Liver (tissue), 9 donors: Measurements from ENCODE around the gene ANKRD29. TPM values are rescaled to one million over a fixed set of nuclear protein-coding genes. Genes with fewer than 3 reads are reported as not detected.

Experiments
- DNase-seq: peaks from one replicate; pipeline ENCODE4 v3.0.0-alpha.2; 2017; ENCODE audit warnings: low spot score
- H3K27ac ChIP-seq, 2 donors: one replicate each; pipeline ENCODE4 v1.7.0; 2013; ENCODE audit warnings: inconsistent platforms in 2 of 2, low read length in 2 of 2, control low read depth in 1 of 2, low read depth in 1 of 2, mild to moderate bottlenecking in 1 of 2
- H3K27me3 ChIP-seq, 4 donors: one replicate each; pipeline versions ENCODE4 v1.6.1 to v1.7.0; 2013; ENCODE audit warnings: low read length in 3 of 4, inconsistent platforms in 1 of 4, mild to moderate bottlenecking in 1 of 4, moderate library complexity in 1 of 4; ENCODE audit not compliant: control insufficient read depth in 4 of 4, insufficient read depth in 4 of 4
- H3K36me3 ChIP-seq, 4 donors: one replicate each; pipeline versions ENCODE4 v1.6.1 to v1.7.0; 2013; ENCODE audit warnings: low read length in 3 of 4, mild to moderate bottlenecking in 3 of 4, low read depth in 1 of 4, moderate library complexity in 1 of 4; ENCODE audit not compliant: control insufficient read depth in 4 of 4, insufficient read depth in 3 of 4
- H3K4me1 ChIP-seq, 4 donors: one replicate each; pipeline versions ENCODE4 v1.6.1 to v1.7.0; 2013; ENCODE audit warnings: low read length in 3 of 4, mild to moderate bottlenecking in 3 of 4, moderate library complexity in 1 of 4; ENCODE audit not compliant: control insufficient read depth in 4 of 4, insufficient read depth in 4 of 4
- H3K4me3 ChIP-seq, 3 donors: one replicate each; pipeline versions ENCODE4 v1.6.1 to v1.7.0; 2013; ENCODE audit warnings: low read length in 3 of 3, control low read depth in 1 of 3, low read depth in 1 of 3, mild to moderate bottlenecking in 1 of 3
- H3K9ac ChIP-seq, 2 donors: one replicate each; pipeline ENCODE4 v1.7.0; 2013; ENCODE audit warnings: low read length in 2 of 2, mild to moderate bottlenecking in 2 of 2, moderate library complexity in 2 of 2, control low read depth in 1 of 2, low read depth in 1 of 2
- H3K9me3 ChIP-seq, 4 donors: one replicate each; pipeline versions ENCODE4 v1.6.1 to v1.7.0; 2013; ENCODE audit warnings: low read length in 3 of 4; ENCODE audit not compliant: control insufficient read depth in 4 of 4
- ATF3 ChIP-seq: IDR thresholded peaks from 2 replicates; pipeline ENCODE4 v1.6.1; 2016; ENCODE audit warnings: antibody characterized with exemption
- CTCF ChIP-seq: fragments of 150-350 bp; IDR thresholded peaks from 2 replicates; pipeline ENCODE4 v1.5.1; 2017; ENCODE audit warnings: improper control_type of control experiment, low read depth, low read length; ENCODE audit not compliant: missing input control
- EGR1 ChIP-seq, 2 donors: IDR thresholded peaks; 2 replicates each; pipeline ENCODE4 v1.6.1; 2016 to 2018; ENCODE audit warnings: antibody characterized with exemption in 2 of 2, low read depth in 2 of 2
- FOXA1 ChIP-seq: IDR thresholded peaks from 2 replicates; pipeline ENCODE4 v1.6.1; 2016; ENCODE audit warnings: antibody characterized with exemption
- FOXA2 ChIP-seq: IDR thresholded peaks from 2 replicates; pipeline ENCODE4 v1.6.1; 2016; ENCODE audit warnings: antibody characterized with exemption
- GABPA ChIP-seq, 2 donors: IDR thresholded peaks in 1 of 2; conservative IDR thresholded peaks in 1 of 2; 2 replicates each; pipeline ENCODE4 v1.6.1; 2016; ENCODE audit warnings: antibody characterized with exemption in 2 of 2, mild to moderate bottlenecking in 1 of 2, moderate library complexity in 1 of 2
- HNF4A ChIP-seq, 2 donors: conservative IDR thresholded peaks; 2 replicates each; pipeline ENCODE4 v1.6.1; 2016; ENCODE audit warnings: antibody characterized with exemption in 2 of 2, mild to moderate bottlenecking in 2 of 2
- HNF4G ChIP-seq: IDR thresholded peaks from 2 replicates; pipeline ENCODE4 v1.6.1; 2016; ENCODE audit warnings: antibody characterized with exemption
- JUND ChIP-seq, 2 donors: IDR thresholded peaks; 2 replicates each; pipeline ENCODE4 v1.6.1; 2016; ENCODE audit warnings: antibody characterized with exemption in 2 of 2
- MAX ChIP-seq: IDR thresholded peaks from 2 replicates; pipeline ENCODE4 v1.6.1; 2016; ENCODE audit warnings: antibody characterized with exemption
- NR2F2 ChIP-seq: IDR thresholded peaks from 2 replicates; pipeline ENCODE4 v1.6.1; 2016; ENCODE audit warnings: antibody characterized with exemption
- RAD21 ChIP-seq, 2 donors: IDR thresholded peaks; 2 replicates each; pipeline ENCODE4 v1.6.1; 2016; ENCODE audit warnings: antibody characterized with exemption in 2 of 2, mild to moderate bottlenecking in 2 of 2
- REST ChIP-seq: IDR thresholded peaks from 2 replicates; pipeline ENCODE4 v1.6.1; 2016; ENCODE audit warnings: antibody characterized with exemption, mild to moderate bottlenecking
- RXRA ChIP-seq, 2 donors: IDR thresholded peaks; 2 replicates each; pipeline ENCODE4 v1.6.1; 2017 to 2018; ENCODE audit warnings: antibody characterized with exemption in 2 of 2, mild to moderate bottlenecking in 1 of 2
- SP1 ChIP-seq: IDR thresholded peaks from 2 replicates; pipeline ENCODE4 v1.6.1; 2018; ENCODE audit warnings: antibody characterized with exemption, mild to moderate bottlenecking
- TAF1 ChIP-seq: conservative IDR thresholded peaks from 2 replicates; pipeline ENCODE4 v1.6.1; 2016; ENCODE audit warnings: antibody characterized with exemption, mild to moderate bottlenecking
- YY1 ChIP-seq: IDR thresholded peaks from 2 replicates; pipeline ENCODE4 v1.6.1; 2016; ENCODE audit warnings: antibody characterized with exemption, mild to moderate bottlenecking
- ZBTB33 ChIP-seq: IDR thresholded peaks from 2 replicates; pipeline ENCODE4 v1.6.1; 2016; ENCODE audit warnings: antibody characterized with exemption
- WGBS: extraction: QIAGEN DNeasy Blood & Tissue Kit; methylation state at CpG from one replicate; pipeline ENCODE4 v1.1.7; 2013; 5-methylcytosine and 5-hydroxymethylcytosine counted together
- polyA plus RNA-seq, 2 donors: library from polyadenylated mRNA; stranded (reverse) in 1 of 2; unstranded in 1 of 2; fragments of 200-250 nt in 1 of 2; fragments of >200 nt in 1 of 2; fragmentation: Nextera tagmentation in 1 of 2; extraction: Ambion mirVana in 1 of 2; gene quantifications; one replicate each; pipeline versions ENCODE4 v1.2.1 to v1.2.3, GENCODE V29; 2013 to 2015
- total RNA-seq, 2 donors: library from RNA; depleted of rRNA; stranded (reverse); fragments of >200 nt; gene quantifications; one replicate each; pipeline ENCODE4 v1.2.3, GENCODE V29; 2014
- donor health status: healthy.
- donor health status: healthy.
- donor health status: healthy.
- donor health status: healthy.
- donor health status: healthy.

ANKRD29 gene
- total and polyA plus RNA-seq, 4 donors: 0.14 to 0.50 (median 0.33) TPM

- WGBS: 88% methylated on average over 4 of the region's 4 CpGs
- no peak overlapping the region for H3K27ac ChIP-seq
- H3K27me3 ChIP-seq: no peaks in the 10 kb centered on the region
- no peak for DNase-seq
- H3K9ac ChIP-seq: no peak overlapping the region
- no peaks in the 10 kb centered on the region for H3K4me1 ChIP-seq
- TF ChIP-seq SP1 (no peak), ZBTB33 (no peak), GABPA (IDR thresholded peaks at IDR 0.05 in 1 of 2, conservative IDR thresholded peaks at IDR 0.05 in 1 of 2) (no peak), YY1 (no peak), JUND (IDR thresholded peaks at IDR 0.05) (no peak), ATF3 (no peak), HNF4A (conservative IDR thresholded peaks at IDR 0.05) (no peak), HNF4G (no peak)
- no peaks in the 10 kb centered on the region for H3K9me3 ChIP-seq
- no peaks in the 10 kb centered on the region for H3K36me3 ChIP-seq
- H3K4me3 ChIP-seq: no peak overlapping the region
Measured at GRCh38 chr18:23669804-23670405, 7.2 kb upstream of the ANKRD29 start.

- TF ChIP-seq RAD21 (IDR thresholded peaks at IDR 0.05) (no peak), CTCF (no peak), RXRA (IDR thresholded peaks at IDR 0.05) (no peak), JUND (IDR thresholded peaks at IDR 0.05) (no peak), ZBTB33 (no peak), FOXA2 (no peak), HNF4A (conservative IDR thresholded peaks at IDR 0.05) (no peak), MAX (no peak), YY1 (no peak), REST (no peak), ATF3 (no peak), EGR1 (IDR thresholded peaks at IDR 0.05; ENCODE audit: low read depth in 2 of 2) (no peak), TAF1 (no peak), SP1 (no peak), HNF4G (no peak), NR2F2 (no peak), GABPA (IDR thresholded peaks at IDR 0.05 in 1 of 2, conservative IDR thresholded peaks at IDR 0.05 in 1 of 2) (no peak), FOXA1 (no peak)
- no peak overlapping the region for H3K4me3 ChIP-seq
- H3K9ac ChIP-seq: no peak overlapping the region
- no peaks in the 10 kb centered on the region for H3K36me3 ChIP-seq
- no peaks in the 10 kb centered on the region for H3K9me3 ChIP-seq
- no peaks in the 10 kb centered on the region for H3K27me3 ChIP-seq
- H3K4me1 ChIP-seq: no peaks in the 10 kb centered on the region
- no peak overlapping the region for H3K27ac ChIP-seq
- 78% methylated on average over 8 of the region's 8 CpGs for WGBS
- DNase-seq: no peak
Measured at GRCh38 chr18:23669202-23669766, 6.6 kb upstream of the ANKRD29 start.
